Measurements from ENCODE around the gene FAM3A.

FAM3A gene

GRCh38 chrX:154534526-154535322 lies 18.7 kb upstream of the FAM3A start:
- DNase-seq: peak; percentile 63

DNA sequence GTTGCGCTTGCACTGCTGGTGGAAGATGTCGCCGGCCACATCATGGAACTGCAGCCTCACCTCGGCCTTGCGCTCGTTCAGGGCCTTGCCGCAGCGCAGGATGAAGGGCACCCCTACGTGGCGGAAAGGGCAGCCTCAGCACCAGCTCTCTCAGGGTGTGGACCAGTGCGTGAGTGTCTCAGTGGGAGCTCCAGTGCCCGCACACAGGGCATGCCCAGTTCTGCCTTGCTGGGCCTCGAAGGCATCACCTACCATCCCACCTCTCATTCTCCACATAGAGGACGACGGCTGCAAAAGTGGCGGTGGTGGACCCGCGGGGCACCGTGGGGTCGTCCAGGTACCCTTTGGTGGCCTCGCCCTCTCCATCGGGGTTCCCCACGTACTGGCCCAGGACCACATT lies 16.7 kb upstream of the FAM3A start:
- DNase-seq: no peak

DNA sequence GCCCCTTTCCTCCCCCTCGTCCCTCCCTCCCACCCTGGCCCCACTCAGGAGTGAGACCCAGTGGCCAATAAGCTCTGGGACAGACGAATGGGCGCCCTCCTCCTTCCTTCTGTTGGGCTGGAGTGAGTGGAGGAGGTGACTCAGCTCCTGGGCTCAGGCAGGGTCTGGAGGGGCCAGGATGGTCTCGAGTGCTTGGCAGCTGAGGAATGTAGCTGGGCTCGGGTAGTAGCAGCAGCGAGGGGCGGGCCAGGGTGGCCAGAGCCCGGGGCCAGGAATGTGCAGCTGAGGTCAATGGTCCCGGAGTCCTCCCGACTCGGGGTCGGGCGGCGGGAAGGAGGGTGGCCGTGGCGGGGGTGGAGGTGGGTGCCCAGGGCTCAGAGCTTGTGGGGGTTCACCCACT lies 15.6 kb upstream of the FAM3A start:
- no peak for DNase-seq

- DNase-seq: no peak
Observed at GRCh38 chrX:154530286-154530685, 14.3 kb upstream of the FAM3A start.

- DNase-seq: no peak
Observed at GRCh38 chrX:154529206-154529612, 13.2 kb upstream of the FAM3A start.

DNA sequence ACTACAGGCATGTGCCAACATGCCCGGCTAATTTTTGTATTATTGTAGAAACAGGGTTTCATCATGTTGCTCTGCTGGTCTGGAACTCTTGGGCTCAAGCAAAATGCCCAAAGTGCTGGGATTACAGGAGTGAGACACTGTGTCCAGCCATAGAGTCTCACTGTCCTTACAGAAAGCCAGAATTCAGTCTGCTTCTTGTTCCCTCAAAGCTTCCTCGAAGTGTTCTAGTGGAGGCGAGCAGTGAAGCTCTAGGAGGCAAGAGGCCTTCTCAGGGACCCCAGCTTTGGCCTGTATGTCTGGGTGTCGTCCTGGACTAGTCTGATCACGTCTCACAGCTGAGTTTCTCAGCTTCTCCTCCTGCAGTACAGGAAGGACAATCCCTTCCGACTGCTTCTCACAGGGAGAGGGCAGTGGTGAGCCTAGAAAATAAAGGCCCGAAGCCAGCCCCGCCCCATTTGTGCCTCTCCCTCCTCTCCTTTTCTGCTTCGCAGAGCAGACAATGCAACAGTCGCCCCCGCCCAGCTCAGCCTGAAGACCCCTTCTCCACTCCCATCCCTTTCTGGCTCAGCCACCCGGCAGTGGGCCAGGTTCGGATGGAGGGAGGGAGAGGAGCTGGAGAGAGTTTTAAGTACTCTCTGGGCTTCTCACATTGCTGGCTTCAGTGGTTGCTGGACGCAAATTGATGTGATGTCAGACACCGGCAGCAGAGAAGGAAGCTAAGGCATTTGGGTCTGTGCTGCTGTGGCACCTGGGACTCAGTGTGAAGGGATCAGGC lies 11.1 kb upstream of the FAM3A start:
- DNase-seq: peak; percentile 53

- no peak for DNase-seq
Observed at GRCh38 chrX:154525606-154526490, 9.8 kb upstream of the FAM3A start.

- no peak for DNase-seq
Observed at GRCh38 chrX:154519389-154519788, 3.4 kb upstream of the FAM3A start.

DNA sequence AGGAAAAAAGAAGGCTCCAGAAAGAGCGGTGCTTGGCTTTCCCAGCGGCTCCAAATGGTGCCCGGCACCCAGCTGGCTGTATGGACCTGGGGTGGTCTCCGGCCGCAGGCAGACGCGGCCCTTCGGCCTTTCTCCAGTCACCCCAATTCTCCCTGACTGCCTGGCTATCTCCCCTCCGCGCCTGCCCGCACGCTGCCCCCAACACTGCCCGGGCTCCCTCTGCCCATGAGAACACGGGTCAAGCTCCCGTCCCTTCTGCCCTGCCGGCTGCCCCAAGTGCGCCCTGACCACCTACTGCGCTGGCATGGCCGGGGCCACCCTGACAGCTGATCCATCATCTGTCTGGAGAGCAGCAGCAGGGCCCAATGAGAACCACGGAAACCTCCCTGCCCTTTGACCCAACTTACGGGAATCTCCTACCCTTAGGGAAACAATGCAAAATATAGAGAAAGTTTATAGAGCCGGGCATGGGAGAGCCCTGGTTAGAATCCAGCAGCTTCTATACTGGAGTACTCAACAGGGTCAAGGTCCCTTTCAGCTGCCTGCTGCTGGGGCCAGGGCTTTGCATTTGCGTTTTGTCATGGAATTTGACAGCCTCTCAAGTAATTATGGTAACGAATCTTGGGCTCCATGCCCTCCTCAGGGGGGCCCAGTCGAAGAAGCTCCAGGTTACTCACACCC lies 1.2 kb upstream of the FAM3A start:
- no peak for DNase-seq

- DNase-seq: no peak
Observed at GRCh38 chrX:154516656-154517100, 646 bp upstream of the FAM3A start.

- peak; percentile 33 for DNase-seq
Observed at GRCh38 chrX:154515090-154515965, 704 bp downstream of the FAM3A start.

DNA sequence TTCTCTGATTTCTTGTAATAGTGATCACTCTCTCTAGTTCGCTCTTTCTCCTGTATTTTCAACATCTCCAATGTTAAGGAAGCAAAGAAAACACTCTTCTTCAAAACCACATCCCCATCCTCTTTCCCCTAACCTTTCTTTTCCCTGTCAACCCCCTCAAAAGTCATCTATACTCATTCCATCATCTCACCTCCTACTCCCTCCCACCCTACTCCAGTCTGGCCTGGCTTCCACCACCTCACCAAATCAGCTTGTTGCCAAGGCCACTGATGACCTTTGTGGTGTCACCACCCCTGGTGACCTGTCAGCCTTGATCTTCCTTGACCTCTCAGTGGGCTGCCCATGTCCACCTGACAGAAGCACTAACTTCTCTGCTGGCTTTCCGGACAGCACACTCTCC lies 2.3 kb downstream of the FAM3A start:
- no peak for DNase-seq

DNA sequence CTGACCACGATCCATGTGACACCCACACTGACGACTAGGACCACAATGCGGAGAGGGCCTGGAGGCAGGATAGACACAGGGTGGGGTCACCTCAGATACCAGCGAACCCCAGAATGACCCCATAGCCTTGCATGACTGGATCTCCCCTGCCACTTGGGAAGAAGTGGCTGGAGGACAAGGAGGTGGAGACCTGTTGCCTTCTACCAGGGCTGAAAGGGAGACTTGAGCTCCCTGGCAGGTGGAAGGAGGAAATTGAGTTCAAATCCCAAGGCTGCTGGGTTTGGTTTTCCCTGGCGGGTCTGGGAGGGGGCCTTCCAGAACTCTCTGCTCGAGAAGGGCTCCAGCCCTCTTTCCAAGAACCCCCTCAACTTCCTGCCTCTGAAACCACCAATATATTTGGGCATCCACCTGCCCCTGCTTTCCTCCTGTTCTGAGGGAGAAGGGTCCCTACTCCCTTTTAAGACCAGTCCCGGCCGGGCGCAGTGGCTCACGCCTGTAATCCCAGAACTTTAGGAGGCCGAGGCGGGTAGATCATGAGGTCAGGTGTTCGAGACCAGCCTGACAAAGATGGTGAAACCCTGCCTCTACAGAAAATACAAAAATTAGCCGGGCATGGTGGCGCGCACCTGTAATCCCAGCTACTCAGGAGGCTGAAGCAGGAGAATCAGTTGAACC lies 3.0 kb downstream of the FAM3A start:
- DNase-seq: no peak

DNA sequence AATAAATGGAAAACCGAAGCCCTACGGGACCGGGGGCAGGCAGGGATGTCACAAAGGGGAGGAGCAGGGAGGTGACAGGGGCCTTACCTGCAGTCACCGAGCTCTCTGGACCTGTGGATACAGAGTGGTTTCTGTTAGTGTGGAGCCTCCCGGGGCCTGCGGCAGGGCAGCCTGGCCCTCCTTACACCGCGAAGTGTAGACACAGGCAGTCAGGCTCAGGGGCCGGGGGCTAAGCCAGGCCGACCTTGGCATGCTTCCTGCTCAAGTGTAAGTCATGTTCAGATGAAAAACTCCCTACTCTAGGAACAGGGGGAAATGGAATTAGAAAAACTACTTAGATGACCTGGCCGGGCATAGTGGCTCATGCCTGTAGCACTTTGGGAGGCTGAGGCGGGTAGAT lies 4.3 kb downstream of the FAM3A start:
- no peak for DNase-seq

DNA sequence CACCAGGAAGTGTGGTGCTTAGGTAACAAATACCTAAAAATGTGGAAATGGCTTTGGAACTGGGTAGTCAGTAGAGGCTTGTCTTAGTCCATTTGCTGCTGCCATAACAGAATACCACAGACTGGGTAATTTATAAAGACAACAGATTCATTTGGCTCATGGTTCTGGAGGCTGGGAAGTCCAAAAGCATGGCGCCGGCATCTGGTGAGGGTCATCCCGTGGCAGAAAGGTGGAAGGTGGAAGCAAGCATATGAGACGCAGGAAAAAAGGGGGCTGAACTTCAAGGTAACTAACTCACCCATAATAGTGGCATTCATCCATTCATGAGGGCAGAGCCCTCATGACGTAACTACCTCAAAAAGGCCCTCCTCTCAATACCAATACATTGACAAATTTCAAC lies 6.6 kb downstream of the FAM3A start:
- DNase-seq: no peak

- DNase-seq: no peak
Observed at GRCh38 chrX:154508384-154508745, 7.7 kb downstream of the FAM3A start.

- DNase-seq: no peak
Observed at GRCh38 chrX:154507673-154508383, 8.2 kb downstream of the FAM3A start.

- DNase-seq: no peak
Observed at GRCh38 chrX:154506483-154507332, 9.3 kb downstream of the FAM3A start.

- no peak for DNase-seq
Observed at GRCh38 chrX:154505734-154506133, 10.3 kb downstream of the FAM3A start.
